Stimulated activated CD8-positive, alpha-beta memory T cell treated with anti-CD3 and anti-CD28 coated beads, Interleukin-15, amount 100 ng/mL, for 1 hour (primary cell): ENCODE results near the gene SMYD4.
"Not testable (repeated sequence)": the region's sequence is repeated elsewhere in the genome, so short reads cannot be mapped to it uniquely, and the experiment has no call there.

ENCODE experiments used
- DNase-seq: peaks from one replicate; pipeline ENCODE4 v3.0.0-alpha.2; 2020; ENCODE audit warnings: low read depth

SMYD4 gene, protein sequence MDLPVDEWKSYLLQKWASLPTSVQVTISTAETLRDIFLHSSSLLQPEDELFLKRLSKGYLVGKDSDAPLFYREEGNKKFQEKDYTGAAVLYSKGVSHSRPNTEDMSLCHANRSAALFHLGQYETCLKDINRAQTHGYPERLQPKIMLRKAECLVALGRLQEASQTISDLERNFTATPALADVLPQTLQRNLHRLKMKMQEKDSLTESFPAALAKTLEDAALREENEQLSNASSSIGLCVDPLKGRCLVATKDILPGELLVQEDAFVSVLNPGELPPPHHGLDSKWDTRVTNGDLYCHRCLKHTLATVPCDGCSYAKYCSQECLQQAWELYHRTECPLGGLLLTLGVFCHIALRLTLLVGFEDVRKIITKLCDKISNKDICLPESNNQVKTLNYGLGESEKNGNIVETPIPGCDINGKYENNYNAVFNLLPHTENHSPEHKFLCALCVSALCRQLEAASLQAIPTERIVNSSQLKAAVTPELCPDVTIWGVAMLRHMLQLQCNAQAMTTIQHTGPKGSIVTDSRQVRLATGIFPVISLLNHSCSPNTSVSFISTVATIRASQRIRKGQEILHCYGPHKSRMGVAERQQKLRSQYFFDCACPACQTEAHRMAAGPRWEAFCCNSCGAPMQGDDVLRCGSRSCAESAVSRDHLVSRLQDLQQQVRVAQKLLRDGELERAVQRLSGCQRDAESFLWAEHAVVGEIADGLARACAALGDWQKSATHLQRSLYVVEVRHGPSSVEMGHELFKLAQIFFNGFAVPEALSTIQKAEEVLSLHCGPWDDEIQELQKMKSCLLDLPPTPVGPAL

DNA sequence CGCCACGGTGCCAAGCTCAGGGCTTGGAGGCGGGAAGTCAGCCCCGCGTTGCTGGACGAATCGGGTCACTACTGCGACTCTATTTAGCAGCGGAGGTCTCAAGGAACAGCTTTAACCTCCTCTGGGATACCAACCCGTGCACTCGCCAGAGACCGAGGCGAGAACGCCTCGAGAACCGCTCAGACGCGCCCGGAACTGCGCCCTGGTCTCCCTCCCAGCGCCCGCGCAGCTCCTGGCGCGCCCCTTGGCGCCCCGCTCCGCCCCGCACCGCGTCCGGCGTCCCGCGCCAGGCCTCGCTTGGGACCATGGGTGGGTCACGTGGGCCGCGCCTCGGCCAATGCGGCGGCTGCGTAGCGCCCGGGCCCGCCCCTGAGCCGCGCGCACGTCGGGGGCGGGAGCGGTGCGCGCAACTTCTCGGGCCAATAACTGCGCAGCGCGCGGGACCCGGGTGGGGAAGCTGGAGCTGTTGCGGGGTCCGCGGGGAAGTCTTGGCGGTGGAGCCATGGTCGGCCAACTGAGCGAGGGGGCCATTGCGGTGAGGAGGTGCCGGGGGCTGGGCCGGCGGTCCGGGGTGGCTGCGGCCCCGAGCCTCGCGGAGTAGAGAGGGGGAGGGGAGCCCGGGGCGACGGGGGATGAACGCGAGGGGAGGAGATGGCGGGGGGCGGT, at the start of gene SMYD4, which contains the start of gene RPA1:
Gene SMYD4 (minus strand): TSS at position 311 of the 666 bp plus-strand sequence. CDS start 1,908 bp downstream, outside the sequence.
Gene RPA1 (plus strand): TSS at position 414 of the 666 bp plus-strand sequence. CDS start 89 bp downstream, at position 503.
- DNase-seq, result peak; percentile 65

- DNase-seq, result no peak
Observed at GRCh38 chr17:1878419-1879121, 48.9 kb upstream of the SMYD4 start.

DNA sequence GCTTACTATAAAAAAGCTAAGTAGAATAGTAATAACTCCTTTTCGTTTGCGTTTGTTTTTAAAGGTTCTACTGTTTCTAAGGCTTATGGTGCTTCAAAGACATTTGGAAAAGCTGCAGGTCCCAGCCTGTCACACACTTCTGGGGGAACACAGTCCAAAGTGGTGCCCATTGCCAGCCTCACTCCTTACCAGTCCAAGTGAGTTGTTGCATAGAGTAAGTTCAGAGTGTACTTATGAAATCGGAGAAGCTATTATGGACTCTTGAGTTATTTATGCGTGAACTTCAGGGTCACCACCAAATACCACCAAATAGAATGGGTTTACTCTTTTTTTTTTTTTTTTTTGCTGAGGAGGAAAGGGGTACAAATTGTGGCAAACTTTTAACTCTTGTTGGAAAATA, 45.9 kb upstream of the SMYD4 start:
- no peak for DNase-seq

- no peak for DNase-seq
Observed at GRCh38 chr17:1873418-1873817, 43.7 kb upstream of the SMYD4 start.

DNA sequence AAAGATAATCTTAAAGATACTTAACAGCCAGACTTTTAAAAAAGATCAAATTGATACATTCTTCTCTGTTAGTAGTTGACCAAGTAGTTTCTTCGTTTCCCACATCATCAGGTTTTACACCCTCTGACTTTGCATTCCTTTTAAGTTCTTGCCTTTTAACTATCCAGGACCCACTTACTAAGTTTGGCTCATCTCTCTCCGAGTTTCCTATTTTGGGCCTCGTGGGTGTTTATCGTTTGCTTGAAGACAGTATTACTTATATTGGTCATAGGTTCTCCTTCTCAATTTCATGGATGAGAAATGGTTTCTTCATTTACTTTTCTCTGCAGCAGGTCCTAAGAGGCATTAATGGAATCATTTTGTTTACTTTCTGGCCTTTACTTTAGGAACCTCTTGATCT, 43.3 kb upstream of the SMYD4 start:
- DNase-seq, result no peak

- no peak for DNase-seq
Observed at GRCh38 chr17:1872254-1872653, 42.6 kb upstream of the SMYD4 start.

GRCh38 chr17:1871756-1872155, 42.1 kb upstream of the SMYD4 start:
- no peak for DNase-seq

- no peak for DNase-seq
Observed at GRCh38 chr17:1870592-1870991, 40.9 kb upstream of the SMYD4 start.

DNA sequence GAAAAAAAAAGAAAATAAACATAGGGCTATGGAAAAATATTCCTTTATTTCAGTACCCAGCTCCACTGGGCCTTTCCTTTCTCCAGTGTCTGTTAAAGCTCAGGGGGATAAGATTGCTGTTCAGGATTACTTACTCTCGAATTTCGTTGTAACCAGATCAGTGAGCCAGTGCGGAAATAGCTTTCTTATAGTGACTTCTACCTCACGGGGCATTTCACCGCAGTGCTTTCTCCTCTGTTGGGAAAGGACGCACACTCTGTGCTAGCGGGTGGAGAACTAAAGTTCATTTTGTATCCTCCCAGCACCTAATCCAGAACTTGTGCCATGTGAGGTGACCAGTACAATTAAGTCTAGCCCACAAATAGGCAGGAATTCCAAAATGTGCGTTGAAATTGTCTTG, 38.4 kb upstream of the SMYD4 start:
- DNase-seq, result no peak

DNA sequence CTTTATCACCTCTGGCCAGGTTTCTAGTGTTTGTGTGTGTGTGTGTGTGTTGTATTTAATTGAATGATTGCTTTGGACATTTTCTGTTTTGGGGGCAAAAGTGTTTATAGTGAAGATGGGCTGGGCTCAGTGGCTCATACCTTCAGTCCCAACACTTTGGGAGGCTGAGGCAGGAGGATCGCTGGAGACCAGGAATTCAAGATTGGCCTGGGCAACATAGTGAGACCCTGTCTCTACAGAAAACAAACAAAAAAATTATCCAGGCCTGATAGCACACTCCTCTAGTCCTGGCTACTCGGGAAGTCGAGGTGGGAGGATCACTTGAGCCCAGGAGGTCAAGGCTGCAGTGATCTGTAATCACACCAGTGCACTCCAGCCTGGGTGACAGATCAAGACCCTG, 37.6 kb upstream of the SMYD4 start:
- no peak for DNase-seq

GRCh38 chr17:1865252-1866037, 35.7 kb upstream of the SMYD4 start:
- DNase-seq, result peak; percentile 25

GRCh38 chr17:1861391-1862010, 31.8 kb upstream of the SMYD4 start:
- DNase-seq, result no peak

GRCh38 chr17:1860978-1861377, 31.3 kb upstream of the SMYD4 start:
- DNase-seq, result no peak

DNA sequence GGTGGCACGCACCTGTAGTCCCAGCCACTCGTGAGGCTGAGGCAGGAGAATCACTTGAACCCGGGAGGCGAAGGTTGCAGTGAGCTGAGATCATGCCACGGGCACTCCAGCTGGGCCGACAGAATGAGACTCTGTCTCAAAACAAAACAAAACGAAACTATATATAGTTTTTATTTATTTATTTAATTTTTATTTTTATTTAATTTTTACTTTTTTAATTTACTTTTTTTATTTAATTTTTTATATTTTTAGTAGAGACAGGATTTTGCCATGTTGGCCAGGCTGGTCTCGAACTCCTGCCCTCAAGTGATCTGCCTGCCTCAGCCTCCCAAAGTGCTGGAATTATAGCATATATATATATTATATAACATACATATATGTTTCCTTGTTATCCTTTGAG, 26.8 kb upstream of the SMYD4 start:
- DNase-seq, result not testable (repeated sequence)

DNA sequence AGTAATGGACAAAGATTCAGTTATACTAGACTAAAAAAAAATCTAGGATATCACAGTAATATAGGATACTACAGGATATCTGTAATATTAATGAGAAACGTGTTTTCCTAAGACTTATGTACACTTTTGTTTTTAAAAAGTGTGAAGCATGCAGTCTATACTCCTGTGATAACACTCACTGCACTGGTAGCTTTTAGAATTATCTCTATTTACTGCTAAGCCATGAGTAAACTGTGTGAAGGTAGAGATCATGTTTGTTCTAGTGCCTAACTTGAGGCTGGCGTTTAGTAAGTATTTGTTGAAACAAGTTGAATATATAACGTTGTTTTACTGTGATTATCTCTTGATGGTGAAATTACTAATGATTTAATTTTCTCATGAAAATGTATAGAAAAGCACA, 24.0 kb upstream of the SMYD4 start:
- no peak for DNase-seq

DNA sequence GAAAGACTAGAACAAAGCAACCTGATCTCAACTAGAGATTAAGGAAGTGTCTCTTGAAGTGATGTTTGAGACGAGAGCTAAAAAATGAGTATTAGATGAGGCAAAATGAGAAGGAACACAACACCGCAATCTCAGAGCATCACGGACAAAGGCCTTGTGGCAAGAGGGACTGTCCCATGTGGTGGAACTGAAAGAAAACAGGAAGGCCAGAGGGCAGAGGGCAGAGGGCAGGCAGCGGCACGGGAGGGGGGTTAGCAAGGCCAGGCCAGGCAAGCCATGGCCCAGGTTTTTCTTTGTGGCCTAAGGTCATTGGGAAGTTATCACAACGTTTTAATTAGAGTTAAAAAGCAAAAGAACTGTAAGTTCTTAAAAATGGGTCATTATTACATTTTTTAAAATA, 22.6 kb upstream of the SMYD4 start:
- no peak for DNase-seq

- DNase-seq, result no peak
Observed at GRCh38 chr17:1847191-1847590, 17.5 kb upstream of the SMYD4 start.

DNA sequence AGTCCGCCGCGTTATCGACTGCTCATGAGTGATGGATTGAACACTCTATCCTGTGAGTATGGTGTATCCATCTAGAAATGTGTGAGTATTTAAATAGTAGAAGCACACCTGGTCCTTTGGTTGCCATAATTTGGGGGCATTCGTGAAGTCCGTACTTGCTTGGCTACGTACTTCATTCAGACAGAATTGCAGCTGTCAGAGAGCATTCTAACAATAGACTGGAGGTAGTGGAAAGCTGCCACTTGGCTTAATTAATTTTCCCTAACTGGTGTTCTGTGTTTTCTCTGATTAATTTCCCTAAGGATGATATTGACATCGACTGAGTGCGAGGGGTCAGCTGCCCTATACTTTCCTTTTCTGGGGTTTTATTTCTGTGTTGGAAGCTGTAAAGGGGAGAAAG, 14.2 kb upstream of the SMYD4 start:
- DNase-seq, result no peak

GRCh38 chr17:1839516-1839915, 9.8 kb upstream of the SMYD4 start:
- DNase-seq, result no peak

DNA sequence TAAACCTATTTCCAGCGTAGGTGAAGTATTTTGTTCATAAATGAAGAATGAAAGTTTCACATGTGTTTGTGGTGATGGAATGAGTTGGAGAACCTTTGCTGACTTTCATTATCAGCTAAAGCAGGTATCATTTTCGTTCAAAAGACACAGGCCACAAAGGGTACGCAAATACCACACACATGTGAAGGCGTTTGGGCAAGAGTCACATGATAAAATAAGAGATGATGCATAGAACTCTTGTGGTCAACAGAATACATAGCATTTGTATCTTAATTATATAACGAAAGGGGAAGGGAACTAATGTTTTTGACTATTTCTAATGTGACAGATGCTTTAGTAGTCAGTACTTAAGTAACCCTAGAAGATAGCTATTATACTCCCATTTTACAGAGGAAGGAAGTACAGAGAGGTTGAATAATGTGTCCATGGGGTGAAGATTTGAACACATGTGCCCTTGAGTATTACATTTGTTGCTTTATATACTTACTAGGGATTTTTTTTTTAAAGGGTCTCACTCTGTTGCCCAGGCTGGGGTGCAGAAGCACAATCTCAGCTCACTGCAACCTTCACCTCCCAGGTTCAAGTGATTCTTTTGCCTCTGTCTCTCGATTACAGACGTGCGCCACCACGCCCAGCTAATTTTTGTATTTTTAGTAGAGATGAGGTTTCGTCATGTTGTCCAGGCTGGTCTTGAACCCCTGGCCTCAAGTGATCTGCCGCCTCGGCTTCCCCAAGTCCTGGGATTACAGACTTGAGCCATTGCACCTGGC, 4.9 kb upstream of the SMYD4 start:
- no peak for DNase-seq
